ENCODE measurements around the gene AIFM3.
"Not testable (repeated sequence)": the region's sequence is repeated elsewhere in the genome, so short reads cannot be mapped to it uniquely, and the experiment has no call there.

Gene AIFM3

DNA sequence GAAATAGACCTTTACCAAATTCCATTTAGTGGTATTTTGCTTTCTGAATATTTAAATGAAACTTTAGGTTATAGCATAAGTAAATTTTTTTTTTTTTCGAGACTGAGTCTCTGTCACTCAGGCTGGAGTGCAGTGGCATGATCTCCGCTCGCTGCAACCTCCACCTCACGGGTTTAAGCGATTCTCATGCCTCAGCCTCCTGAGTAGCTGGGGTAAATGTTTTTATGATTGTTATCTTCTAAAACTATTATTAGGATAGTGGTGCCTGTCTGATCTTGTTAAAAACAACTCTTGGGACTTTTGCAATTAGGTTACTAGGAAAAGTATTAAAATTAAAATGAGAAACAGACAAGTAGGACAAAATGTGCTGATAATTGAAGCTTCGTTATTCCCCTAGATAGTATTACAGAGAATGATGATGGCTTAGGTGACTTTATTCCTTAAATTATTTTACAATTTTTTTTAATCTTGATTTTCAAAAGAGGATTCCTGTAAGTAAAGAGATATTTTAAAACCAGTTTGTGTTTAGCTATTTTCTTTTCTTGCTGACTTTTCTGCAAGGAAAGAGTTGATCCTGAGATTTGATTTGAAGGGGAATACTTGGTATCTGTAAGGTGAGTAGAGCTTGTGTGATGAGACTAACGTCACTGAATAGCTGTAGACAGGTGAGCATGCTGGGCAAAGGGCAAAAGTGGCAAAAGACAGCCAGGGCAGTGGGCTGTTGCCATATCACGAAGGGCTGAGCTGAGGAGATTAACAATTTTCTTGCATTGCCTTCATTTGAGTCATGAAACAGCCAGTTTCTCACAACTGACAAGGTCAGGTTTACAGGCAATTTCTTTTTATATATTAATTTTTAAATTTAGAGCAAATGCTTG, 29.0 kb upstream of the AIFM3 start:
- Histone ChIP-seq H3K4me3 (ENCODE audit: low read depth in 1 of 2, low read length in 2 of 2) (no peak overlapping the region), H4K20me1 (ENCODE audit: insufficient read depth, low read length) (peaks cover 89% of the 10 kb centered on the region), H3K27me3 (ENCODE audit: insufficient read depth, low read length, poor library complexity) (no peaks in the 10 kb centered on the region), H2AFZ (ENCODE audit: low read depth, low read length) (no peak overlapping the region), H3K9me3 (ENCODE audit: insufficient read depth, low read length, severe bottlenecking) (no peaks in the 10 kb centered on the region), H3K79me2 (ENCODE audit: insufficient read depth, low read length) (peaks cover 96% of the 10 kb centered on the region), H3K36me3 (ENCODE audit: insufficient read depth, low read length) (peaks cover 89% of the 10 kb centered on the region), H3K9ac (ENCODE audit: low read depth, low read length) (no peak overlapping the region), H3K27ac (ENCODE audit: low read length) (no peak overlapping the region), H3K4me2 (ENCODE audit: insufficient read depth, low read length) (no peak overlapping the region), H3K4me1 (ENCODE audit: insufficient read depth, low read length) (peaks cover 4% of the 10 kb centered on the region)
- ATAC-seq (ENCODE audit: insufficient read depth, low read depth) (no peak), DNase-seq (no peak)
- no peak for TF ChIP-seq EZH2 (IDR thresholded peaks at IDR 0.05; ENCODE audit: borderline replicate concordance, low read depth, low read length, severe bottlenecking)
- TF ChIP-seq, protein P1, sequence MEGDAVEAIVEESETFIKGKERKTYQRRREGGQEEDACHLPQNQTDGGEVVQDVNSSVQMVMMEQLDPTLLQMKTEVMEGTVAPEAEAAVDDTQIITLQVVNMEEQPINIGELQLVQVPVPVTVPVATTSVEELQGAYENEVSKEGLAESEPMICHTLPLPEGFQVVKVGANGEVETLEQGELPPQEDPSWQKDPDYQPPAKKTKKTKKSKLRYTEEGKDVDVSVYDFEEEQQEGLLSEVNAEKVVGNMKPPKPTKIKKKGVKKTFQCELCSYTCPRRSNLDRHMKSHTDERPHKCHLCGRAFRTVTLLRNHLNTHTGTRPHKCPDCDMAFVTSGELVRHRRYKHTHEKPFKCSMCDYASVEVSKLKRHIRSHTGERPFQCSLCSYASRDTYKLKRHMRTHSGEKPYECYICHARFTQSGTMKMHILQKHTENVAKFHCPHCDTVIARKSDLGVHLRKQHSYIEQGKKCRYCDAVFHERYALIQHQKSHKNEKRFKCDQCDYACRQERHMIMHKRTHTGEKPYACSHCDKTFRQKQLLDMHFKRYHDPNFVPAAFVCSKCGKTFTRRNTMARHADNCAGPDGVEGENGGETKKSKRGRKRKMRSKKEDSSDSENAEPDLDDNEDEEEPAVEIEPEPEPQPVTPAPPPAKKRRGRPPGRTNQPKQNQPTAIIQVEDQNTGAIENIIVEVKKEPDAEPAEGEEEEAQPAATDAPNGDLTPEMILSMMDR (IDR thresholded peaks at IDR 0.05; ENCODE audit: borderline replicate concordance, extremely low read depth, low read length, poor library complexity, severe bottlenecking) = no peak

DNA sequence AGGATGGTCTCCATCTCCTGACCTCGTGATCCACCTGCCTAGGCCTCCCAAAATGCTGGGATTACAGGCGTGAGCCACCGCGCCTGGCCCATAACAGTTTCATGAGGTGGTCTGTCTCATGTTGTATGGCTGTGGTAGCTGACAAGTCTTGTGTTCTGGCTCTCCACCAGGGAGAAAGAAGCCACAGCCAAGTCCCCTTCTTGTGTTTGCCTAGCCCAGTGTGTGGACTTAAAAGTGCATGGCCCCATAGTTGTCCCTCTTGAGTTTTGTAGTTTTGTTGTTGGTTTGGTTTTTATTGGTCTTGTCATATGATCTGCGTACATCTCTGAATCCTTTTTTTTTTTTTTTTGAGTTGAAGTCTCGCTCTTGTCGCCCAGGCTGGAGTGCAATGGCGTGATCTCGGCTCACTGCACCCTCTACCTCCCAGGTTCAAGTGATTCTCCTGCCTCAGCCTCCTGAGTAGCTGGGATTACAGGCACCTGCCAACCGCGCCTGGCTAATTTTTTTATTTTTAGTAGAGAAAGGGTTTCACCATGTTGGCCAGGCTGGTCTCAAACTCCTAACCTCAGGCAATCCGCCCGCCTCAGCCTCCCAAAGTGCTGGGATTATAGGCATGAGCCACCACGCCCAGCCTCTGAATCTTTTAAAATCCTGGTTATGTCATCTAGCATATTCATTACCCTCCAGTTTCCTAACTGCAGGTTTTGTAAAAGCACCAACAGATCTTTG, 27.4 kb upstream of the AIFM3 start:
- not testable (repeated sequence) for H3K4me3 ChIP-seq (ENCODE audit: low read depth in 1 of 2, low read length in 2 of 2); H3K27ac ChIP-seq (ENCODE audit: low read length); H3K4me2 ChIP-seq (ENCODE audit: insufficient read depth, low read length); H2AFZ ChIP-seq (ENCODE audit: low read depth, low read length); ATAC-seq (ENCODE audit: insufficient read depth, low read depth); H3K4me1 ChIP-seq (ENCODE audit: insufficient read depth, low read length); H3K9me3 ChIP-seq (ENCODE audit: insufficient read depth, low read length, severe bottlenecking); H3K27me3 ChIP-seq (ENCODE audit: insufficient read depth, low read length, poor library complexity); H3K9ac ChIP-seq (ENCODE audit: low read depth, low read length); DNase-seq
- Histone ChIP-seq H3K36me3 (ENCODE audit: insufficient read depth, low read length) (peaks cover 84% of the 10 kb centered on the region), H3K79me2 (ENCODE audit: insufficient read depth, low read length) (peaks cover 96% of the 10 kb centered on the region), H4K20me1 (ENCODE audit: insufficient read depth, low read length) (peaks cover 89% of the 10 kb centered on the region)

DNA sequence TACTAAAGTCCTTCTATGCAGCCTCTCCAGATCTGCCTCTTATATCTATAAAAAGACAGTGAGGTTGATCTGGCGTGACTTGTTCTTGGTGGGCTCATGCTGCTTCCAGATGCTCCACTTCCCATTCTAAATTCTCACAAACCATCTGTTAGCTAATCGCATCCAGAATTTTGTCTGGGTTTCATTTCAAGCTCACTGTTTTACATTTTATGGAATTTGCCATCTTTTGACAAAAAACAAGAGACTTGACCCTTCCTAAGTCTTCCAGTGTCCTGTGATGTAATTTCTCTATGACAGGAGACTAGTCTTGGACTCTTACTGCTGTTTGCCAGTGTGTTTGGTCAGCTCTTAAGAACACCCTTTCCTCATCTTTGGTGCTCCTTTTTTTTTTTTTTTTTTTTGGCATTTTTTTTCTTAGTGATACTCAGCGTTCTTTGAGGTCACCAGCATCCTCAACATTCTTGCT, 26.8 kb upstream of the AIFM3 start:
- no peak overlapping the region for H3K9ac ChIP-seq (ENCODE audit: low read depth, low read length)
- H3K4me2 ChIP-seq (ENCODE audit: insufficient read depth, low read length) = no peak overlapping the region
- H2AFZ ChIP-seq (ENCODE audit: low read depth, low read length) = no peak overlapping the region
- peaks cover 90% of the 10 kb centered on the region for H4K20me1 ChIP-seq (ENCODE audit: insufficient read depth, low read length)
- H3K79me2 ChIP-seq (ENCODE audit: insufficient read depth, low read length) = peaks cover 96% of the 10 kb centered on the region
- no peak for TF ChIP-seq EZH2 (IDR thresholded peaks at IDR 0.05; ENCODE audit: borderline replicate concordance, low read depth, low read length, severe bottlenecking)
- TF ChIP-seq, protein P1 (IDR thresholded peaks at IDR 0.05; ENCODE audit: borderline replicate concordance, extremely low read depth, low read length, poor library complexity, severe bottlenecking) = no peak
- peaks cover 4% of the 10 kb centered on the region for H3K4me1 ChIP-seq (ENCODE audit: insufficient read depth, low read length)
- peaks cover 81% of the 10 kb centered on the region for H3K36me3 ChIP-seq (ENCODE audit: insufficient read depth, low read length)
- no peak overlapping the region for H3K27ac ChIP-seq (ENCODE audit: low read length)
- H3K4me3 ChIP-seq (ENCODE audit: low read depth in 1 of 2, low read length in 2 of 2) = no peak overlapping the region
- no peak for ATAC-seq (ENCODE audit: insufficient read depth, low read depth)
- no peaks in the 10 kb centered on the region for H3K9me3 ChIP-seq (ENCODE audit: insufficient read depth, low read length, severe bottlenecking)
- DNase-seq = no peak
- H3K27me3 ChIP-seq (ENCODE audit: insufficient read depth, low read length, poor library complexity) = no peaks in the 10 kb centered on the region

- no peak overlapping the region for H3K4me3 ChIP-seq (ENCODE audit: low read depth in 1 of 2, low read length in 2 of 2)
- peaks cover 4% of the 10 kb centered on the region for H3K4me1 ChIP-seq (ENCODE audit: insufficient read depth, low read length)
- no peak for TF ChIP-seq EZH2 (IDR thresholded peaks at IDR 0.05; ENCODE audit: borderline replicate concordance, low read depth, low read length, severe bottlenecking)
- TF ChIP-seq, protein P1 (IDR thresholded peaks at IDR 0.05; ENCODE audit: borderline replicate concordance, extremely low read depth, low read length, poor library complexity, severe bottlenecking) = no peak
- H4K20me1 ChIP-seq (ENCODE audit: insufficient read depth, low read length) = peaks cover 90% of the 10 kb centered on the region
- no peaks in the 10 kb centered on the region for H3K27me3 ChIP-seq (ENCODE audit: insufficient read depth, low read length, poor library complexity)
- no peak overlapping the region for H3K27ac ChIP-seq (ENCODE audit: low read length)
- no peaks in the 10 kb centered on the region for H3K9me3 ChIP-seq (ENCODE audit: insufficient read depth, low read length, severe bottlenecking)
- peaks cover 81% of the 10 kb centered on the region for H3K36me3 ChIP-seq (ENCODE audit: insufficient read depth, low read length)
- no peak for DNase-seq
- H3K9ac ChIP-seq (ENCODE audit: low read depth, low read length) = no peak overlapping the region
- peaks cover 96% of the 10 kb centered on the region for H3K79me2 ChIP-seq (ENCODE audit: insufficient read depth, low read length)
- no peak overlapping the region for H3K4me2 ChIP-seq (ENCODE audit: insufficient read depth, low read length)
- H2AFZ ChIP-seq (ENCODE audit: low read depth, low read length) = no peak overlapping the region
- no peak for ATAC-seq (ENCODE audit: insufficient read depth, low read depth)
Observed at GRCh38 chr22:20940904-20941385, 26.1 kb upstream of the AIFM3 start.

GRCh38 chr22:20942203-20942902, 24.7 kb upstream of the AIFM3 start:
- not testable (repeated sequence) for H3K4me1 ChIP-seq (ENCODE audit: insufficient read depth, low read length); ATAC-seq (ENCODE audit: insufficient read depth, low read depth); H3K9ac ChIP-seq (ENCODE audit: low read depth, low read length); H3K4me3 ChIP-seq (ENCODE audit: low read depth in 1 of 2, low read length in 2 of 2); H3K9me3 ChIP-seq (ENCODE audit: insufficient read depth, low read length, severe bottlenecking); H3K4me2 ChIP-seq (ENCODE audit: insufficient read depth, low read length); H3K27me3 ChIP-seq (ENCODE audit: insufficient read depth, low read length, poor library complexity); DNase-seq; H3K27ac ChIP-seq (ENCODE audit: low read length); H2AFZ ChIP-seq (ENCODE audit: low read depth, low read length)
- Histone ChIP-seq H3K79me2 (ENCODE audit: insufficient read depth, low read length) (peaks cover 97% of the 10 kb centered on the region), H3K36me3 (ENCODE audit: insufficient read depth, low read length) (peaks cover 82% of the 10 kb centered on the region), H4K20me1 (ENCODE audit: insufficient read depth, low read length) (peaks cover 91% of the 10 kb centered on the region)
